GM18867 (cell line): ENCODE data around the gene FOXJ1.

Experiments used
- ATAC-seq: cut with Tn5 transposase; IDR thresholded peaks from one replicate; pipeline ENCODE4 v1.9.1; 2021; ENCODE audit warnings: mild to moderate bottlenecking, moderate library complexity; ENCODE audit not compliant: unreplicated experiment

The FOXJ1 gene

DNA sequence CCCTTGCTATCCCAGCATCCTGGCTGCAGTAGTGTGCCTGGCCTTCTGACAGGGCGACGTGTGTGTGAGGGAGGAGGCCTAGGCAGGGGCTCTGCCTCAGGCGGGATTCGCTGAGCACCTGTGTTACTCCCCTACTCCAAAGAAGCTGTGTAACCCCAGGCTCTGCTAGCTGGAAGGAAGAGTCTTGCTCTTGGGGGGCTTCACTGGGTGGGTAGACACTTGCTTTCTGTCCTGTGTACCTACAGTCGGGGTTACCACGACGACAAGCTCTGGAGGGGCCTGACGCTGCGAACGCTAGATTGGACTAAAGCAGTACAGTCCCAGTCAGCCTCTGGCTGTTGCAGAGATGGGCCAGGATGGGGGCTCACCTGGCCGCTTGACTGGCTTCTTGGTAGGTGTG is 47.0 kb downstream of the FOXJ1 start:
- no peak for ATAC-seq

DNA sequence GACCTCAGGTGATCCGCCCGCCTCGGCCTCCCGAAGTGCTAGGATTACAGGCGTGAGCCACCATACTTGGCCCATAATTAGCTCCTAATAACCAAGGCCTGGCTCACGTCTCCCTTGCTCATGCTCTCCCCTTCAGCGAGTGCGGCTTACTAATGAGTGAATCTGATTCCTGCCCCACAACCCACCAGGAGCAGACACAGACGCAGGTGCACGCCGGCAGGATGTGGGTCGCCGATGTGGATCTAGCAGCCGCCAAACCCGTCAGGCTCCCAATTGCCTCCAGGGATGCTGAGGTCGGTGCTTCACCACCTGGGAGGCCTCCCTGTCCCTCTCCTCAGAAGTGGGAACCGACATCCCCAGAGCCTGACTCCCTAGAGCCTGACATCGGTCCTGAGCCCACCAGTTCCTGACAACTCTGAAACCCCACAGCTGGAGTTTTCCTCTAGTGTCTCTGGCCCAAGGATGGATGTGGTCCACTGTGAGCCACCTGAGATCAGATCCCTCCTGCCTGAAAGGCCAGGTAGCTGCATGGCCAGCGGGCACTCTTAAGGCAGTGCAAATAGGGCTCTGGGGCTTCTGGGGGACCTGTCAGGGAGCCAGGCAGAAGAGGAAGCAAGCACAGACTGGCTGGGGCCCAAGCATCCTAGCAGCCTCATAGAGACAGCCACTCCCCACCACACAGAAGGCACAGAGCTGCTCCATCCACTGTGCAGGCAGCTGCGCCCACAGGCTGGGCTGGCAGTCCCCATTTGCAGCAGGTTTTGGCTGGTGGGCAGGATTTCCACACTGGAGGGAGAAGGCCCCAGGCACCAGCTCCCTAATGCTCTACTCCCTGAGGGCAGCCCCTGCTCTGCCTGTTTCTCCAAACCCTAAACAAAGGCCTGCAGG is 48.3 kb downstream of the FOXJ1 start:
- no peak for ATAC-seq

DNA sequence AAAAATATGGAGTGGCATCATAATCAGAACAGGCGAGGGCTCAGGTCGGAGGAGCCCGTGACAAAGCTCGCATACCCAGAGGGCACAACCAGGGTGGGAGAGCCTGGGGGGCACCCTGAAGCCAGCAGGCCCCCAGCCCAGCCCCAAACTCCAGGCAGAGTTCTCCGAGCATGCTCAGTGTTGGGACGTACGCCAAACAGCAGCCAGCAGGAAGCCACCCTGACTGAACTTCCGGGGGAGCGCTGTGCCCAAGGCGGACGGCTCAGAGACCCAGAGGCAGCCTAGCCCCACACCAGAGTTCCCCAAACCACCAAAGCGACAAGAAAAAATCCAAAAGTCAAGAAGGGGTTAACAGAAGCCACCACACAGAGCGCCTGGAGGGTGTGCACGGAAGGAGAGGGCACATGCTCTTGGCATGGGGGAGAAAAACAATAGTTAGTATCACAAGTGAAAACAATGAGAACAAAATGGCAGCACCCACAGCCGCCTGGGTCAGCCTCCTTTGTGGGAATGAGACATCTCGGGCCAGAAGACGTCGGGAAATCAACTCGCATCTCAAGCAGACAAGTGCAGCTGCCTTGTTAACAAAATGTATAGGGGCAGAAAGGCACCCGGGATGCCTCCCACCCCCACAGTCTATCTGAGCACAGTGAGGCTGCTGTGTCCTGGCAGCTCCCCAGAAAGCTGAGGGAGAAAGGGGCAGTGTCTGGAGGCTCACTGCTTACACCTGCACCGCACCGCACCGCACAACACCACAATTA is 49.3 kb downstream of the FOXJ1 start:
- ATAC-seq: no peak

DNA sequence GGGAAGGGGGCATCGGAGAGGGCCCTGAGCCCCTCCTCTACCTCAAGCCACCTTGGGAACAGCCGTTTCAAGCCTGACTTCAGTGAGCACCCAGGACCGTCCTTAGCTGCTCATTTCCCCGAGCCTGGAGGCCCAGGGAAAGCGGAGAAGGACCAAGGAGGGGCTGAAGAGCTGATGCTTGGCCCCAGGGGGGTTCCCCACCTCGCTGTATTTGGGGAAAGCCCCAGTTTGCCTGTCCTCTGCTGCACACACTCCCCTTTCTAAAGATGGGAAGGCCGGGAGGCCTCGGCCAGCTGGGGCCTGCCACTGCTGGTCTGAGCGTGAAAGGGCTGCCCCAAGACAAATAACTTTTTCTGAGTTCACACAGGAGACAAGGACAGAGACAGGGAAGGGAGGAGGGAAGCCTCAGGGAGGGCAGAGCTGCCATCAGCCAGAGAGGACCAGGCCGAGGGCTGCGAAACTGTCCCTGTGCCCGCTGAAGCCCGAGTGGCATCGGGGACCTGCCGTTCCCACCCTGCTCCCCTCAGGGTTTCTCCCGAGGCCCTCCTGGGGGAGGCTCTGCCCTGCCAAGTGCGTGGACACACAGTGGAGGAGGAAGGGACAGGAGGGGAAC is 50.4 kb downstream of the FOXJ1 start:
- no peak for ATAC-seq

DNA sequence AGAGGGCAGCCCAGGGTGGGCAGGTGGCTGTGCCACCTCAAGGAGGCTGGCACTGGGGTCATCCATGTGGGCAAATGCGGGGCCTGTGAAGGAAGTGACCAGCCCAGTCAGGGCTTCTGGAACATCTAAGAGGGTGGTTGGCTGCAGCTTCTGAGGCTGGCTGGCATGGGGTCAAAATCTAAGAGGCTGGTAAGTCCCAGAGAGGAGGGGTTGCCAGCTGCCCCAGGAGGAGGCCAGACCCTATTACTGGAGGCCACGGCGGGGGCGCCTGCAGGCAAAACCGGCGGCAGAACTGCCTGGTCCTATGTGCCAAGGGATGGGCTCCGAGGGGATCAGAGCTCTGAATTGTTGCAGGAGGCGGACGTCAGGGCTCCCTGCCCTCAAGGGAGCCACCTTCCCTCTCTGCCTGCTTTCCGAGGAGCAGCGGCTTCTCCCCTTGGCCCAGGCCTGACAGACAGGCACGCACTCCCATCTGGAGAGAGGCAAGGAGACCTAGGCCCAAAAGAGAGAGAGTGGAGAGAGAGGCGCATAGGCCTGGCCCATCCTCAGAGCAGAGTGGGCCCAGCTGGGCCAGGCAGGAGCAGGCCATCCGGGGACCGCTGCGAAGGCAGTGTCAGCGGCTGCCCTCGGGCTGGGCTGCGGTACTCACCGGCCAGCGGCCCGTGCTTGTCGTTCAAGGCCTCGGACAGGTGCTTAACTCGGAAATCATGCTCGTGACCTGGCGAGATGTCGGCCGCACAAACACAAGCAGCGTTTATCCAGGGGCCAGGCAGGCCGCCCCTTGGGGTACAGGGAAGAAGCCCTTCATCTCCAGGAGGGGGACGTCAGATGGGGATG is 51.1 kb downstream of the FOXJ1 start:
- no peak for ATAC-seq

DNA sequence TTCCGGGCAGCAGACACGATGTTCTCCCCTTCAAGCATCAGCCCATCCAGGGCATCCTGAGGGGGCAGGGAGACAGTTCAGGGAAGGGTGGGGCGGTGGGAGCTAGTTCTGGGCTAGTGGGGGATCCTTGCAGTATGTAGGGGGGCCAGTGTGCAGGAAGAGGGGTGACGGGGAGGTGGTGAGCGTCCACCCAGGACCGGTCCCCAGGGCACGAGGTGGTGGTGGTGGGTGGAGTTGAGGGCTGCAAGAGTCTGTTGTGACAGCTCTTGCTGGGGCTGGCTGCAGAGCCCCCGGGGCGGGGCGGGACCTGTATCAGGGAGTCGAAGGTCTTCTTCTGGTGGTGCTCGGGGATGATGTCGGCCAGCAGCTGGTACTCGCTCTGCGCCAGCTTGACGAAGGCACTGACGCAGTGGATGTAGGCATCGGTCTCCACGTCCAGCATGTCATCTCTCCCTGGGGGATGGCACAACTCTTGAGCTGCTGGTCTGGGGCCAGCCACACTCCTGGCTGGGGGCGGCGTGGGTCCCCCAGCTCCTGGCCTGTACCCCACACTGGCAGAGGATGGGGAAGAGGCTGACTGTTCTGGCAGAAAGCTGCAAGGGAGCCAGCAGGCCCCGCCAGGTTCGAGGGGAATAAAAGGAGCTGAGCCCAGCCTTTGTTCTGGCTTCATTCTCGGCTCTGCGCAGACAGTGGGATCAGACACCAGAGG is 52.0 kb downstream of the FOXJ1 start:
- ATAC-seq: no peak

DNA sequence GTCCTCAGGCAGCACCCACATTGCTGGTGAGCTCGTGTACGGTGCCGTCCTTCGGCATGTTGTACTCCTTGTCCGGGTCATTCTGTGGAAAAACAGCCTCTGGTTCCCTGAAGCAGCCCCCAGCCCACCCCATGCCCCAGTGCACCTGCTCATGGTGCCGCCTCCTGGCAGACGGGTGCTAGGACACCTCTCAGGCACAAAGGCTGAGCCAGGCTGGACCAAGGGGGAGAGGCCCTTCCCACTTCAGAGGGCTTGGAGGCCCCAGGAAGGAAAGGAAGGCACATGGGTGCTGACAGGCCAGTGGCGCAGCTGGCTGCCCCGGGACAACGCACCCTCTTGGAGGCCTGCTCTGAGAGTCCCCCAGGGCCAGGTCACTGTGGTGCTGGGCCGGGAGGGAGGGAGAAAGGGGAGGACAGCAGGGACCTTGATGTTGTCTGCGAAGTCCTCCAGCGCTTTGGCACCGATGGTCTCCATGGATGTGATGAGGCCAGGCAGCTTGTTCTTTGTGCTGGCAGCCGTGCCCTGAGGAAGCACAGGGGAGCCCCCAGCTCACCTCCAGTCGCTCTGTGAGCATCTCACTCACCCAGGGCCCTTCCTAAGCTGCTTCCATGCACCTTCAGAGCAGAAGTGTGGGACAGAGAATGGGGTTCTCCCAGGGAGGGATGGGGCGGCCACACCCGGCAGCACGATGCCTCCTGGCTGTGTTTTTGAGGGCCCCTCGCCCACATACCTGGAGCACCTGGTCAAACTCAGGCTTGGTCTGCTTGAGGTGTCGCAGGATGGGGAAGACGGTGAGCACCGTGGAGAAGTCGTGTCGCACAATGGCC is 52.8 kb downstream of the FOXJ1 start:
- ATAC-seq: no peak

DNA sequence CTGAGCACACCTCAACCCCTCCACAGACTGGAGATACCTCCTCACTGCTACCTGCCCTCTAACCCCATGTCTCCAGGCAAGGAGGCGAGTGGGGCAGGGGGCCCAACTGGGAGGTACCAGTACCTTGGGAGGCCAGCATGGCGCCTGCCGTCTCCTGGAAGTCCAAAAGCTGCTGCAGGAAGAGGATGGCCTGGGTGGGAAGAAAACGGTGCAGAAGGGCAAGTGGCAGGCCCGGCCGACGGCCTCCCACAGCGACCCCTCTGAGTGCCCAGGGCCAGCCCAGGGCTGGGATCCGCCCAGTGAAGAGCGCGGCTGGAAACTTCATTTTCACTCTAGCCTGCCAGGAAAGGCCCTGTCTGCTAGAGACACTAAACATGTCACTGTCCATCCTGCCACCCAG is 53.5 kb downstream of the FOXJ1 start:
- no peak for ATAC-seq

DNA sequence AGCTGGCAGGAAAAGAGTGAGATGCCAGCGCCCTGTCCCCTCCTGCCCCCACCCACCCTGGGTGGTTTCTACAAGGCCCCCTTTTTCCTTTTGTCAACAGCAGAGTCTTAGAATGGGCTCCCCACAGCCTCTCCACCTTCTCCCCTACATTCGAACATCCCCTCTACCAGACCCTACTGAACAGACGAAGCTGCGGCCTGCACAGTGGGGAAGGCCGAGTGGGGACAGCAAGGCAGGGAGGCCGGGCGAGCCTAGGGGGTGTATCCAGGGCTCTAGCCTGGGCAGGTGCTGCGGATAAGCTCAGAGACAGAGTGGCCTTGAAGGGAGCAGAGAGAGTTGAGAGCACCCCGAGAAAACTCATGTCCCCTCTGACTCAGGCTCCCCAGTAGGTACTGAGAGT is 54.7 kb downstream of the FOXJ1 start:
- no peak for ATAC-seq
